Measurements from ENCODE around the gene PAX8. TPM values are rescaled to one million over a fixed set of nuclear protein-coding genes. Genes with fewer than 3 reads are reported as not detected.

Gene PAX8
- total RNA-seq, 1 experiment from 2014 or later: 0.15 TPM

- Histone ChIP-seq H3K27me3 (ENCODE audit: control insufficient read depth, insufficient read depth, low read length) (no peaks in the 10 kb centered on the region), H3K27ac (ENCODE audit: low read length) (no peak overlapping the region), H3K4me1 (ENCODE audit: control insufficient read depth, insufficient read depth, low read length) (peaks cover 3% of the 10 kb centered on the region; the same call in 1 of the 2 replicates), H3K36me3 (ENCODE audit: control insufficient read depth, insufficient read depth, low read length) (no peaks in the 10 kb centered on the region), H3K4me3 (ENCODE audit: low read depth in 2 of 2, low read length in 2 of 2) (no peak overlapping the region), H3K9me3 (ENCODE audit: control insufficient read depth, insufficient read depth, low read depth, low read length) (no peaks in the 10 kb centered on the region)
- peak; percentile 52; the same call in 1 of the 2 replicates for ATAC-seq
- ChIA-PET POLR2A (no interaction called here), CTCF (no interaction called here)
- no peak for TF ChIP-seq SIN3A (IDR thresholded peaks at IDR 0.05; ENCODE audit: borderline replicate concordance, insufficient read depth, low read depth, low read length)
- no peak for TF ChIP-seq POLR2AphosphoS5 (IDR thresholded peaks at IDR 0.05; ENCODE audit: low read depth, low read length)
- no peak for TF ChIP-seq TCF7L2 (IDR thresholded peaks at IDR 0.05; ENCODE audit: low read depth, low read length)
- no peak for TF ChIP-seq CTCF (IDR thresholded peaks at IDR 0.05)
- TF ChIP-seq REST (IDR thresholded peaks at IDR 0.05; ENCODE audit: insufficient read depth in 1 of 2, low read depth in 2 of 2, low read length in 1 of 2): no peak
- in situ Hi-C loops (cut with HindIII; ENCODE audit: low pct_unique_long_range_greater_than_20kb, low sequenced_read_pairs) (no loop called here), intact Hi-C loops (cut with micrococcal nuclease; ENCODE audit: unreplicated experiment) (no loop called here)
- BruUV-seq (replicated peaks): no TSS peak
- no peak for DNase-seq (ENCODE audit: low read depth, low spot score)
These were observed 53.2 kb downstream of the PAX8 start for GRCh38 chr2:113225263-113226259.

GRCh38 chr2:113224647-113225236, 54.0 kb downstream of the PAX8 start:
- ATAC-seq (no peak), DNase-seq (ENCODE audit: low read depth, low spot score) (no peak)
- no peak for TF ChIP-seq CTCF (IDR thresholded peaks at IDR 0.05)
- TF ChIP-seq TCF7L2 (IDR thresholded peaks at IDR 0.05; ENCODE audit: low read depth, low read length): no peak
- TF ChIP-seq SIN3A (IDR thresholded peaks at IDR 0.05; ENCODE audit: borderline replicate concordance, insufficient read depth, low read depth, low read length): no peak
- no peak for TF ChIP-seq REST (IDR thresholded peaks at IDR 0.05; ENCODE audit: insufficient read depth in 1 of 2, low read depth in 2 of 2, low read length in 1 of 2)
- TF ChIP-seq POLR2AphosphoS5 (IDR thresholded peaks at IDR 0.05; ENCODE audit: low read depth, low read length): no peak
- BruUV-seq (replicated peaks): no TSS peak
- H3K4me3 ChIP-seq (ENCODE audit: low read depth in 2 of 2, low read length in 2 of 2): no peak overlapping the region
- peaks cover 3% of the 10 kb centered on the region; the same call in 1 of the 2 replicates for H3K4me1 ChIP-seq (ENCODE audit: control insufficient read depth, insufficient read depth, low read length)
- no peak overlapping the region for H3K27ac ChIP-seq (ENCODE audit: low read length)
- no peaks in the 10 kb centered on the region for H3K36me3 ChIP-seq (ENCODE audit: control insufficient read depth, insufficient read depth, low read length)
- in situ Hi-C loops (cut with HindIII; ENCODE audit: low pct_unique_long_range_greater_than_20kb, low sequenced_read_pairs): no loop called here
- H3K9me3 ChIP-seq (ENCODE audit: control insufficient read depth, insufficient read depth, low read depth, low read length): no peaks in the 10 kb centered on the region
- intact Hi-C loops (cut with micrococcal nuclease; ENCODE audit: unreplicated experiment): no loop called here
- ChIA-PET POLR2A (no interaction called here), CTCF (interaction anchor here (0.7 kb wide), 1 partner anchor 27 kb away, joined by 5 read pairs; no protein-coding TSS in a partner anchor)
- H3K27me3 ChIP-seq (ENCODE audit: control insufficient read depth, insufficient read depth, low read length): no peaks in the 10 kb centered on the region

All from Panc1 (cell line).